Astrocyte (in vitro differentiated cells and primary cell): ENCODE measurements around the gene VGLL2. TPM values are rescaled to one million over a fixed set of nuclear protein-coding genes. Genes with fewer than 3 reads are reported as not detected.

ENCODE experiments used
- DNase-seq: peaks from one replicate; pipeline ENCODE4 v3.0.0-alpha.2; 2010; ENCODE audit warnings: low read depth
- FAIRE-seq: peaks from 2 replicates; lab custom pipeline; 2011; peaks lifted over from hg19 to GRCh38; lab: Jason Lieb, UNC
- H2AFZ ChIP-seq: 2 replicates; pipeline ENCODE4 v1.6.0; 2012; ENCODE audit warnings: low read depth, low read length, inconsistent platforms
- H3K27ac ChIP-seq: 2 replicates; pipeline ENCODE4 v1.5.1; 2011; ENCODE audit warnings: low read depth, low read length, inconsistent platforms
- H3K27me3 ChIP-seq: 2 replicates; pipeline ENCODE4 v1.6.0; 2011; ENCODE audit warnings: low read length, inconsistent platforms; ENCODE audit not compliant: insufficient read depth
- H3K36me3 ChIP-seq: 2 replicates; pipeline ENCODE4 v1.5.1; 2011; ENCODE audit warnings: low read length, inconsistent platforms; ENCODE audit not compliant: insufficient read depth
- H3K4me1 ChIP-seq: 2 replicates; pipeline ENCODE4 v1.5.1; 2011; ENCODE audit warnings: low read length, inconsistent platforms; ENCODE audit not compliant: insufficient read depth
- H3K4me2 ChIP-seq: 2 replicates; pipeline ENCODE4 v1.6.0; 2012; ENCODE audit warnings: low read length, inconsistent platforms
- H3K4me3 ChIP-seq: 2 replicates; pipeline ENCODE4 v1.5.1; 2011; ENCODE audit warnings: low read depth, mild to moderate bottlenecking, low read length, inconsistent platforms; ENCODE audit not compliant: insufficient read depth
- H3K79me2 ChIP-seq: 2 replicates; pipeline ENCODE4 v1.6.0; 2012; ENCODE audit warnings: mild to moderate bottlenecking, low read length, inconsistent platforms; ENCODE audit not compliant: insufficient read depth
- H3K9ac ChIP-seq: 2 replicates; pipeline ENCODE4 v1.6.0; 2012; ENCODE audit warnings: mild to moderate bottlenecking, low read length, inconsistent platforms
- H3K9me3 ChIP-seq: 2 replicates; pipeline ENCODE4 v1.5.1; 2012; ENCODE audit warnings: low read depth, mild to moderate bottlenecking, low read length, inconsistent platforms; ENCODE audit not compliant: insufficient read depth
- H4K20me1 ChIP-seq: 2 replicates; pipeline ENCODE4 v1.6.0; 2012; ENCODE audit warnings: low read length, inconsistent platforms; ENCODE audit not compliant: insufficient read depth
- H3K27ac Mint-ChIP-seq: one replicate; pipeline ENCODE4 v1.8.0; 2021; ENCODE audit warnings: mild to moderate bottlenecking, mixed read lengths; ENCODE audit not compliant: unreplicated experiment
- H3K27me3 Mint-ChIP-seq: one replicate; pipeline ENCODE4 v1.8.0; 2021; ENCODE audit warnings: low read depth, mixed read lengths; ENCODE audit not compliant: unreplicated experiment
- H3K36me3 Mint-ChIP-seq: one replicate; pipeline ENCODE4 v1.8.0; 2021; ENCODE audit warnings: low read depth, mixed read lengths; ENCODE audit not compliant: unreplicated experiment
- H3K4me1 Mint-ChIP-seq: one replicate; pipeline ENCODE4 v1.8.0; 2021; ENCODE audit warnings: low read depth, mixed read lengths; ENCODE audit not compliant: unreplicated experiment
- H3K4me3 Mint-ChIP-seq: one replicate; pipeline ENCODE4 v1.8.0; 2021; ENCODE audit warnings: mild to moderate bottlenecking, moderate library complexity, mixed read lengths; ENCODE audit not compliant: unreplicated experiment
- H3K9me3 Mint-ChIP-seq: one replicate; pipeline ENCODE4 v1.8.0; 2021; ENCODE audit warnings: mild to moderate bottlenecking, mixed read lengths; ENCODE audit not compliant: unreplicated experiment
- CTCF ChIP-seq: IDR thresholded peaks from 2 replicates; pipeline ENCODE4 v1.5.1; 2011; ENCODE audit warnings: low read depth, mild to moderate bottlenecking, inconsistent platforms, low read length, moderate library complexity; ENCODE audit not compliant: insufficient read depth
- EZH2 ChIP-seq: IDR thresholded peaks from 2 replicates; pipeline ENCODE4 v1.6.1; 2012; ENCODE audit warnings: mild to moderate bottlenecking, low read length, inconsistent platforms; ENCODE audit not compliant: insufficient read depth
- total RNA-seq: library from RNA; stranded (reverse); gene quantifications from 2 replicates; pipeline ENCODE4 v1.2.1, GENCODE V29; 2021

VGLL2 gene
- total RNA-seq, 1 donor from 2014 or later = 1.7 TPM

GRCh38 chr6:117309611-117310010, 44.3 kb downstream of the VGLL2 start:
- DNase-seq (no peak), FAIRE-seq (no peak)
- Mint-ChIP-seq H3K4me3 (no peak overlapping the region), H3K9me3 (no peaks in the 10 kb centered on the region), H3K27ac (no peak overlapping the region), H3K36me3 (no peaks in the 10 kb centered on the region), H3K4me1 (no peaks in the 10 kb centered on the region), H3K27me3 (peaks cover 4% of the 10 kb centered on the region)
- H4K20me1 ChIP-seq = no peaks in the 10 kb centered on the region
- TF ChIP-seq EZH2 = no peak
- H3K4me1 ChIP-seq = no peaks in the 10 kb centered on the region
- no peak overlapping the region for H3K4me2 ChIP-seq
- H3K9me3 ChIP-seq = no peaks in the 10 kb centered on the region
- H3K27me3 ChIP-seq = no peaks in the 10 kb centered on the region
- no peak overlapping the region for H2AFZ ChIP-seq
- H3K79me2 ChIP-seq = no peaks in the 10 kb centered on the region
- H3K4me3 ChIP-seq = no peak overlapping the region
- no peaks in the 10 kb centered on the region for H3K36me3 ChIP-seq
- H3K27ac ChIP-seq = no peak overlapping the region
- H3K9ac ChIP-seq = no peak overlapping the region

- Mint-ChIP-seq H3K27ac (no peak overlapping the region), H3K9me3 (no peaks in the 10 kb centered on the region), H3K36me3 (no peaks in the 10 kb centered on the region), H3K4me1 (no peaks in the 10 kb centered on the region), H3K27me3 (peaks cover 4% of the 10 kb centered on the region), H3K4me3 (no peak overlapping the region)
- Histone ChIP-seq H3K9ac (no peak overlapping the region), H3K4me3 (no peak overlapping the region), H3K79me2 (no peaks in the 10 kb centered on the region), H3K4me1 (no peaks in the 10 kb centered on the region), H3K27ac (no peak overlapping the region), H3K27me3 (no peaks in the 10 kb centered on the region), H2AFZ (no peak overlapping the region), H3K9me3 (no peaks in the 10 kb centered on the region), H3K36me3 (no peaks in the 10 kb centered on the region), H4K20me1 (no peaks in the 10 kb centered on the region), H3K4me2 (no peak overlapping the region)
- DNase-seq = no peak
- FAIRE-seq = no peak
- TF ChIP-seq CTCF = no peak
- no peak for TF ChIP-seq EZH2
Observed at GRCh38 chr6:117311310-117311709, 46.0 kb downstream of the VGLL2 start.

GRCh38 chr6:117311726-117312125, 46.4 kb downstream of the VGLL2 start:
- Histone ChIP-seq H3K27ac (no peak overlapping the region), H4K20me1 (no peaks in the 10 kb centered on the region), H3K79me2 (no peaks in the 10 kb centered on the region), H3K36me3 (no peaks in the 10 kb centered on the region), H3K4me1 (no peaks in the 10 kb centered on the region), H3K9ac (no peak overlapping the region), H3K9me3 (no peaks in the 10 kb centered on the region), H3K4me2 (no peak overlapping the region), H3K4me3 (no peak overlapping the region), H2AFZ (no peak overlapping the region), H3K27me3 (no peaks in the 10 kb centered on the region)
- Mint-ChIP-seq H3K36me3 (no peaks in the 10 kb centered on the region), H3K4me3 (no peak overlapping the region), H3K9me3 (no peaks in the 10 kb centered on the region), H3K27me3 (peaks cover 4% of the 10 kb centered on the region), H3K27ac (no peak overlapping the region), H3K4me1 (no peaks in the 10 kb centered on the region)
- TF ChIP-seq EZH2 (no peak), CTCF (no peak)
- DNase-seq (no peak), FAIRE-seq (no peak)
